GM18502 (cell line): ENCODE data around the gene ZNF322.

Source experiments
- ATAC-seq: cut with Tn5 transposase; IDR thresholded peaks from one replicate; pipeline ENCODE4 v1.9.1; 2021; ENCODE audit warnings: mild to moderate bottlenecking; ENCODE audit not compliant: unreplicated experiment, poor library complexity

Gene ZNF322

GRCh38 chr6:26593278-26594130 lies 66.0 kb downstream of the ZNF322 start:
- no peak for ATAC-seq

- ATAC-seq, result no peak
Measured at GRCh38 chr6:26592649-26593048, 66.9 kb downstream of the ZNF322 start.

- no peak for ATAC-seq
Measured at GRCh38 chr6:26588965-26589364, 70.6 kb downstream of the ZNF322 start.
